Nephron (organoid): ENCODE measurements around the gene KCTD19.

Source experiments
- H3K27ac Mint-ChIP-seq, 3 experiments: 2 replicates each; pipeline ENCODE4 v1.8.0; 2020; ENCODE audit warnings: mixed read lengths in 3 of 3, mild to moderate bottlenecking in 2 of 3, moderate library complexity in 1 of 3
- H3K27me3 Mint-ChIP-seq: 2 replicates; pipeline ENCODE4 v1.8.0; 2021; ENCODE audit warnings: low read depth, mild to moderate bottlenecking, moderate library complexity, mixed read lengths
- H3K36me3 Mint-ChIP-seq: 2 replicates; pipeline ENCODE4 v1.8.0; 2020; ENCODE audit warnings: low read depth, mixed read lengths
- H3K4me1 Mint-ChIP-seq: 2 replicates; pipeline ENCODE4 v1.8.0; 2020; ENCODE audit warnings: mixed read lengths
- H3K4me3 Mint-ChIP-seq, 3 experiments: 2 replicates each; pipeline ENCODE4 v1.8.0; 2020; ENCODE audit warnings: mild to moderate bottlenecking in 3 of 3, mixed read lengths in 3 of 3, moderate library complexity in 2 of 3
- H3K9me3 Mint-ChIP-seq: 2 replicates; pipeline ENCODE4 v1.8.0; 2020; ENCODE audit warnings: mixed read lengths
- CTCF ChIP-seq, 3 experiments: fragments of 200-600 bp; sonication (generic); IDR thresholded peaks; one replicate each; pipeline ENCODE4 v1.5.0; 2021; ENCODE audit warnings: antibody characterized with exemption in 3 of 3; ENCODE audit not compliant: unreplicated experiment in 3 of 3

KCTD19 gene

GRCh38 chr16:67271446-67271845 lies 55.1 kb downstream of the KCTD19 start:
- H3K4me1 Mint-ChIP-seq = peaks cover under 1% of the 10 kb centered on the region
- no peak overlapping the region for H3K27ac Mint-ChIP-seq
- TF ChIP-seq CTCF (IDR thresholded peaks at IDR 0.05; ENCODE audit: unreplicated experiment in 3 of 3) = no peak
- H3K27me3 Mint-ChIP-seq = peaks cover 7% of the 10 kb centered on the region
- no peaks in the 10 kb centered on the region for H3K36me3 Mint-ChIP-seq
- H3K4me3 Mint-ChIP-seq = no peak overlapping the region
- no peaks in the 10 kb centered on the region for H3K9me3 Mint-ChIP-seq

- Mint-ChIP-seq H3K4me3 (no peak overlapping the region), H3K27ac (no peak overlapping the region), H3K36me3 (no peaks in the 10 kb centered on the region), H3K27me3 (peaks cover 7% of the 10 kb centered on the region), H3K4me1 (no peaks in the 10 kb centered on the region), H3K9me3 (no peaks in the 10 kb centered on the region)
- no peak for TF ChIP-seq CTCF (IDR thresholded peaks at IDR 0.05; ENCODE audit: unreplicated experiment in 3 of 3)
Measured at GRCh38 chr16:67270931-67271338, 55.6 kb downstream of the KCTD19 start.

GRCh38 chr16:67269766-67270165 lies 56.8 kb downstream of the KCTD19 start:
- Mint-ChIP-seq H3K27ac (no peak overlapping the region), H3K4me1 (no peaks in the 10 kb centered on the region), H3K36me3 (no peaks in the 10 kb centered on the region), H3K4me3 (no peak overlapping the region), H3K9me3 (no peaks in the 10 kb centered on the region), H3K27me3 (peaks cover 11% of the 10 kb centered on the region)
- TF ChIP-seq CTCF (IDR thresholded peaks at IDR 0.05; ENCODE audit: unreplicated experiment in 3 of 3) = no peak

- no peak overlapping the region for H3K27ac Mint-ChIP-seq
- H3K9me3 Mint-ChIP-seq = no peaks in the 10 kb centered on the region
- H3K36me3 Mint-ChIP-seq = no peaks in the 10 kb centered on the region
- H3K4me1 Mint-ChIP-seq = no peaks in the 10 kb centered on the region
- H3K4me3 Mint-ChIP-seq = no peak overlapping the region
- no peak for TF ChIP-seq CTCF (IDR thresholded peaks at IDR 0.05; ENCODE audit: unreplicated experiment in 3 of 3)
- peaks cover 20% of the 10 kb centered on the region for H3K27me3 Mint-ChIP-seq
Measured at GRCh38 chr16:67268136-67268579, 58.4 kb downstream of the KCTD19 start.

- H3K27ac Mint-ChIP-seq = no peak overlapping the region
- H3K4me3 Mint-ChIP-seq = no peak overlapping the region
- H3K4me1 Mint-ChIP-seq = peaks cover 3% of the 10 kb centered on the region
- H3K9me3 Mint-ChIP-seq = no peaks in the 10 kb centered on the region
- TF ChIP-seq CTCF (IDR thresholded peaks at IDR 0.05; ENCODE audit: unreplicated experiment in 3 of 3) = no peak
- no peaks in the 10 kb centered on the region for H3K36me3 Mint-ChIP-seq
- H3K27me3 Mint-ChIP-seq = peaks cover 22% of the 10 kb centered on the region
Measured at GRCh38 chr16:67265834-67266233, 60.7 kb downstream of the KCTD19 start.

- no peaks in the 10 kb centered on the region for H3K36me3 Mint-ChIP-seq
- no peak for TF ChIP-seq CTCF (IDR thresholded peaks at IDR 0.05; ENCODE audit: unreplicated experiment in 3 of 3)
- no peaks in the 10 kb centered on the region for H3K9me3 Mint-ChIP-seq
- H3K27ac Mint-ChIP-seq = no peak overlapping the region
- H3K4me3 Mint-ChIP-seq = no peak overlapping the region
- H3K4me1 Mint-ChIP-seq = peaks cover 10% of the 10 kb centered on the region
- H3K27me3 Mint-ChIP-seq = peaks cover 22% of the 10 kb centered on the region
Measured at GRCh38 chr16:67264866-67265265, 61.7 kb downstream of the KCTD19 start.
